Measurements from ENCODE around the gene SOX15. TPM values are rescaled to one million over a fixed set of nuclear protein-coding genes. Genes with fewer than 3 reads are reported as not detected.

SOX15 gene
- total and polyA plus RNA-seq, 10 of the 15 experiments (the other 5 are each of a cell fraction or from before 2014, with no cell fraction given): 0.06 to 0.53 (median 0.16) TPM; not detected in 2

GRCh38 chr17:7561028-7561575, 28.8 kb downstream of the SOX15 start (continued):
- TF ChIP-seq STAT3 (IDR thresholded peaks at IDR 0.05; ENCODE audit: low read depth, low read length) (no peak), E4F1 (IDR thresholded peaks at IDR 0.05; ENCODE audit: borderline replicate concordance, partially characterized antibody) (no peak), HDAC6 (IDR thresholded peaks at IDR 0.05; ENCODE audit: unreplicated experiment) (no peak), RB1 (IDR thresholded peaks at IDR 0.05; ENCODE audit: borderline replicate concordance) (no peak), MEF2A (IDR thresholded peaks at IDR 0.05; ENCODE audit: insufficient read depth, low read depth, low read length) (no peak), CBX5 (IDR thresholded peaks at IDR 0.05; ENCODE audit: low read depth) (no peak), GABPA (IDR thresholded peaks at IDR 0.05; ENCODE audit: low read depth) (no peak), BHLHE40 (IDR thresholded peaks at IDR 0.05; ENCODE audit: borderline replicate concordance in 1 of 2, low read depth in 2 of 2, low read length in 1 of 2) (peak in 1 of 2 experiments; percentile 28; a peak in 1 of 4 replicates), USF1 (IDR thresholded peaks at IDR 0.05; ENCODE audit: borderline replicate concordance, extremely low read length, insufficient read depth, low read depth, low read length) (no peak), CREM (IDR thresholded peaks at IDR 0.05; ENCODE audit: low read depth) (peak; percentile 37; the same call in 1 of the 2 replicates), ZBTB11 (CRISPR knock-in tag; IDR thresholded peaks at IDR 0.05) (no peak), TCF12 (IDR thresholded peaks at IDR 0.05; ENCODE audit: low read depth, low read length) (0 out of 2 replicates have a peak, but pooled peaks have one; percentile 16), RAD51 (IDR thresholded peaks at IDR 0.05) (no peak), GATAD2B (conservative IDR thresholded peaks at IDR 0.05; ENCODE audit: low read depth) (peak; percentile 2; the same call in 1 of the 2 replicates), SREBF2 (IDR thresholded peaks at IDR 0.05; ENCODE audit: low read length) (0 out of 2 replicates have a peak, but pooled peaks have one; percentile 12), RELA (IDR thresholded peaks at IDR 0.05; ENCODE audit: borderline replicate concordance, partially characterized antibody) (peak; percentile 37), BACH1 (IDR thresholded peaks at IDR 0.05; ENCODE audit: borderline replicate concordance) (peak; percentile 72; the same call in 1 of the 2 replicates), ZZZ3 (IDR thresholded peaks at IDR 0.05; ENCODE audit: control insufficient read depth, insufficient read length, low read depth) (no peak), ZSCAN29 (IDR thresholded peaks at IDR 0.05) (peak; percentile 74), NRF1 (conservative IDR thresholded peaks at IDR 0.05; ENCODE audit: low read depth, low read length) (no peak; the same call in 1 of the 2 replicates)
- TF ChIP-seq, protein P1, sequence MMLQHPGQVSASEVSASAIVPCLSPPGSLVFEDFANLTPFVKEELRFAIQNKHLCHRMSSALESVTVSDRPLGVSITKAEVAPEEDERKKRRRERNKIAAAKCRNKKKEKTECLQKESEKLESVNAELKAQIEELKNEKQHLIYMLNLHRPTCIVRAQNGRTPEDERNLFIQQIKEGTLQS (IDR thresholded peaks at IDR 0.05; ENCODE audit: borderline replicate concordance, extremely low read depth, low read depth, low read length): no peak
- TF ChIP-seq, protein P2, sequence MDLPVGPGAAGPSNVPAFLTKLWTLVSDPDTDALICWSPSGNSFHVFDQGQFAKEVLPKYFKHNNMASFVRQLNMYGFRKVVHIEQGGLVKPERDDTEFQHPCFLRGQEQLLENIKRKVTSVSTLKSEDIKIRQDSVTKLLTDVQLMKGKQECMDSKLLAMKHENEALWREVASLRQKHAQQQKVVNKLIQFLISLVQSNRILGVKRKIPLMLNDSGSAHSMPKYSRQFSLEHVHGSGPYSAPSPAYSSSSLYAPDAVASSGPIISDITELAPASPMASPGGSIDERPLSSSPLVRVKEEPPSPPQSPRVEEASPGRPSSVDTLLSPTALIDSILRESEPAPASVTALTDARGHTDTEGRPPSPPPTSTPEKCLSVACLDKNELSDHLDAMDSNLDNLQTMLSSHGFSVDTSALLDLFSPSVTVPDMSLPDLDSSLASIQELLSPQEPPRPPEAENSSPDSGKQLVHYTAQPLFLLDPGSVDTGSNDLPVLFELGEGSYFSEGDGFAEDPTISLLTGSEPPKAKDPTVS (IDR thresholded peaks at IDR 0.05; ENCODE audit: low read depth, low read length): no peak
